SK-N-SH (cell line): ENCODE data around the gene PMM2.

ENCODE experiments used
- FOXM1 ChIP-seq: IDR thresholded peaks from 2 replicates; pipeline ENCODE4 v1.4.0; 2012; ENCODE audit warnings: low read depth, mild to moderate bottlenecking
- JUND ChIP-seq: IDR thresholded peaks from 2 replicates; pipeline ENCODE4 v1.4.0; 2012
- POLR2AphosphoS5 ChIP-seq: IDR thresholded peaks from 2 replicates; pipeline ENCODE4 v1.6.1; 2012; ENCODE audit warnings: low read depth, low read length
- RCOR1 ChIP-seq: fragments of 150-350 bp; IDR thresholded peaks from 2 replicates; pipeline ENCODE4 v1.6.1; 2017; ENCODE audit warnings: antibody characterized with exemption, low read length
- SMC3 ChIP-seq: IDR thresholded peaks from 2 replicates; pipeline ENCODE4 v1.6.1; 2012; ENCODE audit warnings: low read depth, low read length, improper control_type of control experiment
- TAF1 ChIP-seq: IDR thresholded peaks from 2 replicates; pipeline ENCODE4 v1.6.1; 2012; ENCODE audit warnings: low read depth, mild to moderate bottlenecking, low read length, moderate library complexity, borderline replicate concordance
- TCF12 ChIP-seq: IDR thresholded peaks from 2 replicates; pipeline ENCODE4 v1.4.0; 2012
- TF ChIP-seq, protein P1 (sequence below): fragments of 200-600 bp; sonication (generic); IDR thresholded peaks from 2 replicates; pipeline ENCODE4 v1.6.1; 2017; ENCODE audit warnings: antibody characterized with exemption, mild to moderate bottlenecking, moderate library complexity
- TF ChIP-seq, protein P2 (sequence below): IDR thresholded peaks from 2 replicates; pipeline ENCODE4 v1.4.0; 2012; ENCODE audit warnings: low read depth
- TF ChIP-seq, protein P3 (sequence below): IDR thresholded peaks from 2 replicates; pipeline ENCODE4 v1.6.1; 2012; ENCODE audit warnings: mild to moderate bottlenecking, low read depth, low read length, moderate library complexity
- TF ChIP-seq, protein P4 (sequence below): IDR thresholded peaks from 2 replicates; pipeline ENCODE4 v1.4.0; 2012; ENCODE audit warnings: low read depth, borderline replicate concordance

DNA sequence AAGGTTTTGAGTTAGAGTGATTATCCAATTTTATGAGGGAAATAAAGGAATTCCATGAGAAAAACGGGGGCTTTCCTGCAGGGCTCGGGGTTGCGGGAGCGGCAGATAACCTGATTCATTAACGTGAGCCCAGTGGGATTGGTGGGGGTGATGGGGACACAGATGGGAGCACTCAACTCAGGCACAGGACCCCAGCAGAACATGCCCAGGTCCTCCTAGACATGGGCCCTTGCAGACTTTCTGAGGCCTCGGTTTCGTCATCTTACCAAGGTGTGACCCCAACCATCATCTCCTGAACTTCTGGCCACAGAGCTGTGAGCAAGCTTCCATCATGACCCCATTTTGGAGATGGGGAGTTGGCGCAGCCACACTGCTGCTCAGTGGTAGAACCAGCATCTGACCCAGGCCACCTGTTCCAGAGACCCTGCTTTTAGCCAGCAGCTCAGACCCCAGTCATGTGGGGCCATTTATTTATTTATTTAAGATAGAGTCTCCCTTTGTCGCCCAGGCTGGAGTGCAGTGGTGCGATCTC, 48.8 kb downstream of the PMM2 start:
- TF ChIP-seq, protein P1, sequence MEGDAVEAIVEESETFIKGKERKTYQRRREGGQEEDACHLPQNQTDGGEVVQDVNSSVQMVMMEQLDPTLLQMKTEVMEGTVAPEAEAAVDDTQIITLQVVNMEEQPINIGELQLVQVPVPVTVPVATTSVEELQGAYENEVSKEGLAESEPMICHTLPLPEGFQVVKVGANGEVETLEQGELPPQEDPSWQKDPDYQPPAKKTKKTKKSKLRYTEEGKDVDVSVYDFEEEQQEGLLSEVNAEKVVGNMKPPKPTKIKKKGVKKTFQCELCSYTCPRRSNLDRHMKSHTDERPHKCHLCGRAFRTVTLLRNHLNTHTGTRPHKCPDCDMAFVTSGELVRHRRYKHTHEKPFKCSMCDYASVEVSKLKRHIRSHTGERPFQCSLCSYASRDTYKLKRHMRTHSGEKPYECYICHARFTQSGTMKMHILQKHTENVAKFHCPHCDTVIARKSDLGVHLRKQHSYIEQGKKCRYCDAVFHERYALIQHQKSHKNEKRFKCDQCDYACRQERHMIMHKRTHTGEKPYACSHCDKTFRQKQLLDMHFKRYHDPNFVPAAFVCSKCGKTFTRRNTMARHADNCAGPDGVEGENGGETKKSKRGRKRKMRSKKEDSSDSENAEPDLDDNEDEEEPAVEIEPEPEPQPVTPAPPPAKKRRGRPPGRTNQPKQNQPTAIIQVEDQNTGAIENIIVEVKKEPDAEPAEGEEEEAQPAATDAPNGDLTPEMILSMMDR, result no peak
- TF ChIP-seq RCOR1 (no peak), FOXM1 (no peak), SMC3 (no peak), TAF1 (no peak), TCF12 (no peak), JUND (no peak), POLR2AphosphoS5 (no peak)
- TF ChIP-seq, protein P2, sequence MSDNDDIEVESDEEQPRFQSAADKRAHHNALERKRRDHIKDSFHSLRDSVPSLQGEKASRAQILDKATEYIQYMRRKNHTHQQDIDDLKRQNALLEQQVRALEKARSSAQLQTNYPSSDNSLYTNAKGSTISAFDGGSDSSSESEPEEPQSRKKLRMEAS, result no peak
- TF ChIP-seq, protein P3, sequence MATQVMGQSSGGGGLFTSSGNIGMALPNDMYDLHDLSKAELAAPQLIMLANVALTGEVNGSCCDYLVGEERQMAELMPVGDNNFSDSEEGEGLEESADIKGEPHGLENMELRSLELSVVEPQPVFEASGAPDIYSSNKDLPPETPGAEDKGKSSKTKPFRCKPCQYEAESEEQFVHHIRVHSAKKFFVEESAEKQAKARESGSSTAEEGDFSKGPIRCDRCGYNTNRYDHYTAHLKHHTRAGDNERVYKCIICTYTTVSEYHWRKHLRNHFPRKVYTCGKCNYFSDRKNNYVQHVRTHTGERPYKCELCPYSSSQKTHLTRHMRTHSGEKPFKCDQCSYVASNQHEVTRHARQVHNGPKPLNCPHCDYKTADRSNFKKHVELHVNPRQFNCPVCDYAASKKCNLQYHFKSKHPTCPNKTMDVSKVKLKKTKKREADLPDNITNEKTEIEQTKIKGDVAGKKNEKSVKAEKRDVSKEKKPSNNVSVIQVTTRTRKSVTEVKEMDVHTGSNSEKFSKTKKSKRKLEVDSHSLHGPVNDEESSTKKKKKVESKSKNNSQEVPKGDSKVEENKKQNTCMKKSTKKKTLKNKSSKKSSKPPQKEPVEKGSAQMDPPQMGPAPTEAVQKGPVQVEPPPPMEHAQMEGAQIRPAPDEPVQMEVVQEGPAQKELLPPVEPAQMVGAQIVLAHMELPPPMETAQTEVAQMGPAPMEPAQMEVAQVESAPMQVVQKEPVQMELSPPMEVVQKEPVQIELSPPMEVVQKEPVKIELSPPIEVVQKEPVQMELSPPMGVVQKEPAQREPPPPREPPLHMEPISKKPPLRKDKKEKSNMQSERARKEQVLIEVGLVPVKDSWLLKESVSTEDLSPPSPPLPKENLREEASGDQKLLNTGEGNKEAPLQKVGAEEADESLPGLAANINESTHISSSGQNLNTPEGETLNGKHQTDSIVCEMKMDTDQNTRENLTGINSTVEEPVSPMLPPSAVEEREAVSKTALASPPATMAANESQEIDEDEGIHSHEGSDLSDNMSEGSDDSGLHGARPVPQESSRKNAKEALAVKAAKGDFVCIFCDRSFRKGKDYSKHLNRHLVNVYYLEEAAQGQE, result no peak
- TF ChIP-seq, protein P4, sequence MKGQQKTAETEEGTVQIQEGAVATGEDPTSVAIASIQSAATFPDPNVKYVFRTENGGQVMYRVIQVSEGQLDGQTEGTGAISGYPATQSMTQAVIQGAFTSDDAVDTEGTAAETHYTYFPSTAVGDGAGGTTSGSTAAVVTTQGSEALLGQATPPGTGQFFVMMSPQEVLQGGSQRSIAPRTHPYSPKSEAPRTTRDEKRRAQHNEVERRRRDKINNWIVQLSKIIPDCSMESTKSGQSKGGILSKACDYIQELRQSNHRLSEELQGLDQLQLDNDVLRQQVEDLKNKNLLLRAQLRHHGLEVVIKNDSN, result no peak
